ENCODE measurements around the gene DCST2.

The DCST2 gene

GRCh38 chr1:155077758-155078445 lies 44.3 kb upstream of the DCST2 start:
- WGBS, 2 experiments: 74 to 76% methylated on average over 4 of the region's 4 CpGs
- Histone ChIP-seq H3K4me3 (ENCODE audit: insufficient read depth, low read depth, low read length) (no peak overlapping the region), H3K27me3 (ENCODE audit: control insufficient read depth, insufficient read depth, low read length, poor library complexity, severe bottlenecking) (peaks cover 69% of the 10 kb centered on the region), H3K9me3 (ENCODE audit: control insufficient read depth, low read length) (no peaks in the 10 kb centered on the region), H3K36me3 (ENCODE audit: control insufficient read depth, insufficient read depth, low read length) (no peaks in the 10 kb centered on the region), H3K27ac (ENCODE audit: insufficient read depth, low read depth, low read length, poor library complexity, severe bottlenecking) (no peak overlapping the region), H3K4me1 (ENCODE audit: control insufficient read depth, insufficient read depth, low read length) (peaks cover 38% of the 10 kb centered on the region)

- peaks cover 32% of the 10 kb centered on the region for H3K4me1 ChIP-seq (ENCODE audit: control insufficient read depth, insufficient read depth, low read length)
- peaks cover 69% of the 10 kb centered on the region for H3K27me3 ChIP-seq (ENCODE audit: control insufficient read depth, insufficient read depth, low read length, poor library complexity, severe bottlenecking)
Observed at GRCh38 chr1:155077346-155077745, 43.8 kb upstream of the DCST2 start.

DNA sequence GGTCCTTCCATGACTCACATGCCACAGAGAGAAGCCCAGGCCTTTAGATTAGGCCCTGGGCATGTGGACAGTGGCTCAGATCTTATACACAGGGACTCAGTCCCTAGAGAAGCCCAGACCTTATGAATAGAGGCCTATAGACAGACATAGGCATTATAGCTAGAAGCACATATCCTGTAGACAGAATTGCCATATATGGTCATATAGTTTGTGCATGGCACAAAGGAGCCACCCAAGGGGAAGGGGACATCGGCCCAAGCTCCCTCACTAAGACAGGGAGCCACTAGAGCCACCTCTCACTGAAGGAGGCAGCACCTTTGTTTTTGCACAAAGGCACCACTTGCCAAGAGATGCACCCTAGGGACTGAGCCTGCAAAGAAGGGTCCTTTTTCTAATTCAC lies 42.8 kb upstream of the DCST2 start:
- peaks cover 26% of the 10 kb centered on the region for H3K4me1 ChIP-seq (ENCODE audit: control insufficient read depth, insufficient read depth, low read length)

More at GRCh38 chr1:155077346-155077745, 43.8 kb upstream of the DCST2 start:
- H3K4me3 ChIP-seq (ENCODE audit: insufficient read depth, low read depth, low read length): no peak overlapping the region
- H3K9me3 ChIP-seq (ENCODE audit: control insufficient read depth, low read length): no peaks in the 10 kb centered on the region
- H3K36me3 ChIP-seq (ENCODE audit: control insufficient read depth, insufficient read depth, low read length): no peaks in the 10 kb centered on the region
- no peak overlapping the region for H3K27ac ChIP-seq (ENCODE audit: insufficient read depth, low read depth, low read length, poor library complexity, severe bottlenecking)
- WGBS, 2 experiments: 92 to 93% methylated on average over 3 of the region's 3 CpGs

GRCh38 chr1:155075535-155075934 lies 42.0 kb upstream of the DCST2 start:
- Histone ChIP-seq H3K27me3 (ENCODE audit: control insufficient read depth, insufficient read depth, low read length, poor library complexity, severe bottlenecking) (peaks cover 69% of the 10 kb centered on the region), H3K4me3 (ENCODE audit: insufficient read depth, low read depth, low read length) (no peak overlapping the region), H3K9me3 (ENCODE audit: control insufficient read depth, low read length) (no peaks in the 10 kb centered on the region), H3K4me1 (ENCODE audit: control insufficient read depth, insufficient read depth, low read length) (peaks cover 30% of the 10 kb centered on the region), H3K27ac (ENCODE audit: insufficient read depth, low read depth, low read length, poor library complexity, severe bottlenecking) (no peak overlapping the region), H3K36me3 (ENCODE audit: control insufficient read depth, insufficient read depth, low read length) (no peaks in the 10 kb centered on the region)
- 64 to 75% methylated on average over 5 of the region's 5 CpGs for WGBS, 2 experiments

More for the DNA sequence above, 42.8 kb upstream of the DCST2 start:
- no peak overlapping the region for H3K27ac ChIP-seq (ENCODE audit: insufficient read depth, low read depth, low read length, poor library complexity, severe bottlenecking)
- no peak overlapping the region for H3K4me3 ChIP-seq (ENCODE audit: insufficient read depth, low read depth, low read length)
- H3K27me3 ChIP-seq (ENCODE audit: control insufficient read depth, insufficient read depth, low read length, poor library complexity, severe bottlenecking): peaks cover 69% of the 10 kb centered on the region
- H3K36me3 ChIP-seq (ENCODE audit: control insufficient read depth, insufficient read depth, low read length): no peaks in the 10 kb centered on the region
- WGBS, 2 experiments: 74 to 79% methylated on average over 1 of the region's 1 CpG
- H3K9me3 ChIP-seq (ENCODE audit: control insufficient read depth, low read length): no peaks in the 10 kb centered on the region

GRCh38 chr1:155073377-155074242 lies 40.0 kb upstream of the DCST2 start:
- WGBS, 2 experiments: 88 to 93% methylated on average over 3 of the region's 3 CpGs
- peaks cover 26% of the 10 kb centered on the region for H3K4me1 ChIP-seq (ENCODE audit: control insufficient read depth, insufficient read depth, low read length)
- H3K27me3 ChIP-seq (ENCODE audit: control insufficient read depth, insufficient read depth, low read length, poor library complexity, severe bottlenecking): peaks cover 56% of the 10 kb centered on the region
- no peak overlapping the region for H3K4me3 ChIP-seq (ENCODE audit: insufficient read depth, low read depth, low read length)
- no peaks in the 10 kb centered on the region for H3K36me3 ChIP-seq (ENCODE audit: control insufficient read depth, insufficient read depth, low read length)
- no peaks in the 10 kb centered on the region for H3K9me3 ChIP-seq (ENCODE audit: control insufficient read depth, low read length)
- no peak overlapping the region for H3K27ac ChIP-seq (ENCODE audit: insufficient read depth, low read depth, low read length, poor library complexity, severe bottlenecking)

DNA sequence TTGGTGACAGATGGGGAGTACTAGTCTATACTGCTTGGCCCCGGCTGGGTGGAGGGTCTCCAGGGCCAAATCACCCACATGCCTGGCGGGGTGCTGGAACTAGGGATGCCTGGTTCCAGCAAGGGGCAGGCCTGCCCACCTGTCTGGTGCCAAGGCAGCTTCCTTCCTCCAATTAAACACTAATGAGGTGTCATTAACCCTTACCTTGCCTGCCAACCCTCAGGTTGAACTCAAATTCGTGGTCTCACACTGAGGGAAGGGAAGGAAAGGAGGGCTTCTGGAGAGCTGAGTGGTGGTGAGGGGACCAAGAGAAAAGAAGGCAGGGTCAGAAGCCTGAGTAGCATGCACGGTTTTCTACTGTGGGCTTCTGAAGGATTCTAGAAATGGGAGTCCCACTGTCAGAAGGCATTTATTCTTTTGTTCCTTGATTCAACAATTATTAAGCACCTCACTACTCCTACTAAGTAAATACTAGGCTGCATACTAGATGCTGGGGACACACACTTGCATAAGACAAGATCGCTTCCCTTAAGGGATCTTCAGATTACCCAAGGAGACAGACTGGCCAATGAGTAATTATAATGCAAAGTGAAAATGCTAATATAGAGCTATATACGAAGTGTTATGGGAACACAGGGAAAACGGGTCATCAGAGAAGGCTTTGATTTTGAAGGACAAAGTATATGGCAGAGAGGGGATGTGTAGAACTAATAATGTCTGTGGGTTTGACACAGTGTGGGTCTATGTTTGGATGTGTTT lies 39.1 kb upstream of the DCST2 start:
- 57 to 61% methylated on average over 7 of the region's 7 CpGs for WGBS, 2 experiments
- Histone ChIP-seq H3K4me3 (ENCODE audit: insufficient read depth, low read depth, low read length) (no peak overlapping the region), H3K27me3 (ENCODE audit: control insufficient read depth, insufficient read depth, low read length, poor library complexity, severe bottlenecking) (peaks cover 47% of the 10 kb centered on the region), H3K36me3 (ENCODE audit: control insufficient read depth, insufficient read depth, low read length) (no peaks in the 10 kb centered on the region), H3K9me3 (ENCODE audit: control insufficient read depth, low read length) (no peaks in the 10 kb centered on the region), H3K4me1 (ENCODE audit: control insufficient read depth, insufficient read depth, low read length) (peaks cover 22% of the 10 kb centered on the region), H3K27ac (ENCODE audit: insufficient read depth, low read depth, low read length, poor library complexity, severe bottlenecking) (no peak overlapping the region)

- no peaks in the 10 kb centered on the region for H3K9me3 ChIP-seq (ENCODE audit: control insufficient read depth, low read length)
- H3K4me3 ChIP-seq (ENCODE audit: insufficient read depth, low read depth, low read length): no peak overlapping the region
- H3K4me1 ChIP-seq (ENCODE audit: control insufficient read depth, insufficient read depth, low read length): peaks cover 22% of the 10 kb centered on the region
- WGBS, 2 experiments: 16 to 24% methylated on average over 14 of the region's 14 CpGs
- H3K36me3 ChIP-seq (ENCODE audit: control insufficient read depth, insufficient read depth, low read length): no peaks in the 10 kb centered on the region
- H3K27me3 ChIP-seq (ENCODE audit: control insufficient read depth, insufficient read depth, low read length, poor library complexity, severe bottlenecking): peaks cover 43% of the 10 kb centered on the region
- no peak overlapping the region for H3K27ac ChIP-seq (ENCODE audit: insufficient read depth, low read depth, low read length, poor library complexity, severe bottlenecking)
Observed at GRCh38 chr1:155071701-155072100, 38.1 kb upstream of the DCST2 start.

- WGBS, 2 experiments: 7 to 8% methylated on average over 61 of the region's 61 CpGs
- H3K27ac ChIP-seq (ENCODE audit: insufficient read depth, low read depth, low read length, poor library complexity, severe bottlenecking): no peak overlapping the region
Observed at GRCh38 chr1:155070721-155071569, 37.4 kb upstream of the DCST2 start.

GRCh38 chr1:155070158-155070621 lies 36.6 kb upstream of the DCST2 start:
- Histone ChIP-seq H3K9me3 (ENCODE audit: control insufficient read depth, low read length) (no peaks in the 10 kb centered on the region), H3K4me1 (ENCODE audit: control insufficient read depth, insufficient read depth, low read length) (peaks cover 23% of the 10 kb centered on the region), H3K27ac (ENCODE audit: insufficient read depth, low read depth, low read length, poor library complexity, severe bottlenecking) (no peak overlapping the region), H3K36me3 (ENCODE audit: control insufficient read depth, insufficient read depth, low read length) (no peaks in the 10 kb centered on the region), H3K4me3 (ENCODE audit: insufficient read depth, low read depth, low read length) (peak overlapping the region; percentile 47), H3K27me3 (ENCODE audit: control insufficient read depth, insufficient read depth, low read length, poor library complexity, severe bottlenecking) (peaks cover 43% of the 10 kb centered on the region)
- 16 to 18% methylated on average over 27 to 28 of the region's 28 CpGs for WGBS, 2 experiments

More at GRCh38 chr1:155070721-155071569, 37.4 kb upstream of the DCST2 start:
- H3K36me3 ChIP-seq (ENCODE audit: control insufficient read depth, insufficient read depth, low read length): no peaks in the 10 kb centered on the region
- peak overlapping the region; percentile 47 for H3K4me3 ChIP-seq (ENCODE audit: insufficient read depth, low read depth, low read length)
- H3K4me1 ChIP-seq (ENCODE audit: control insufficient read depth, insufficient read depth, low read length): peaks cover 22% of the 10 kb centered on the region
- H3K27me3 ChIP-seq (ENCODE audit: control insufficient read depth, insufficient read depth, low read length, poor library complexity, severe bottlenecking): peaks cover 43% of the 10 kb centered on the region
- no peaks in the 10 kb centered on the region for H3K9me3 ChIP-seq (ENCODE audit: control insufficient read depth, low read length)

Measured in ectodermal cell (in vitro differentiated cells).